ENCODE results near the gene PPARD. TPM values are rescaled to one million over a fixed set of nuclear protein-coding genes. Genes with fewer than 3 reads are reported as not detected.

PPARD gene
- polyA plus RNA-seq, 3 donors, result 1.2 to 22.0 (median 2.4) TPM

- no peak overlapping the region for H3K9ac ChIP-seq (ENCODE audit: insufficient read depth, low read length, poor library complexity, severe bottlenecking)
- peaks cover 23% of the 10 kb centered on the region in 2 donors for H3K4me1 ChIP-seq (ENCODE audit: control insufficient read depth in 1 of 2, insufficient read depth in 2 of 2, low read length in 2 of 2)
- peaks cover 1 to 5% (median 2%) of the 10 kb centered on the region in 3 donors for H3K27me3 Mint-ChIP-seq (ENCODE audit: low read depth in 3 of 3)
- H3K27me3 ChIP-seq (ENCODE audit: control insufficient read depth in 2 of 2, insufficient read depth in 2 of 2, low read length in 2 of 2), result no peaks in the 10 kb centered on the region
- no peak overlapping the region for H3K4me3 ChIP-seq (replicated peaks in 1 of 3; ENCODE audit: low read depth in 2 of 3, low read length in 3 of 3)
- no peaks in the 10 kb centered on the region for H3K79me2 ChIP-seq (ENCODE audit: insufficient read depth, low read length)
- peaks cover 22% of the 10 kb centered on the region for H3K4me1 Mint-ChIP-seq
- no peak overlapping the region for H3K4me3 Mint-ChIP-seq
- peaks cover 6% of the 10 kb centered on the region for H4K20me1 ChIP-seq (ENCODE audit: insufficient read depth, low read length)
- peaks cover 21 to 37% (median 32%) of the 10 kb centered on the region in 7 donors for H3K9me3 Mint-ChIP-seq
- intact Hi-C loops (cut with micrococcal nuclease), result no loop called here
- no peak overlapping the region for H3K27ac ChIP-seq (ENCODE audit: low read depth in 1 of 2, low read length in 2 of 2)
- no peak for TF ChIP-seq CTCF (IDR thresholded peaks at IDR 0.05)
- H2AFZ ChIP-seq (ENCODE audit: insufficient read depth, low read depth, low read length, poor library complexity, severe bottlenecking), result no peak overlapping the region
- no peak overlapping the region for H3K4me2 ChIP-seq (replicated peaks; ENCODE audit: extremely low read depth, low read length, poor library complexity, severe bottlenecking)
- H3K27ac Mint-ChIP-seq, result no peak overlapping the region
- WGBS (ENCODE audit: insufficient coverage), result 97% methylated on average over 5 of the region's 5 CpGs
- H3K36me3 ChIP-seq (replicated peaks in 1 of 2; ENCODE audit: control insufficient read depth in 1 of 2, insufficient read depth in 2 of 2, low read length in 2 of 2), result peaks cover 12 to 25% of the 10 kb centered on the region in 2 donors
- H3K9me3 ChIP-seq (replicated peaks in 1 of 2; ENCODE audit: control insufficient read depth in 1 of 2, insufficient read depth in 1 of 2, low read length in 2 of 2), result peaks cover 27 to 34% of the 10 kb centered on the region in 2 donors
- no peak for DNase-seq
- peaks cover 33 to 49% of the 10 kb centered on the region in 2 donors for H3K36me3 Mint-ChIP-seq
Observed at GRCh38 chr6:35427435-35427834, 85.1 kb downstream of the PPARD start.

GRCh38 chr6:35427851-35428321, 85.5 kb downstream of the PPARD start:
- H3K4me1 Mint-ChIP-seq, result peaks cover 22% of the 10 kb centered on the region
- Histone ChIP-seq H2AFZ (ENCODE audit: insufficient read depth, low read depth, low read length, poor library complexity, severe bottlenecking) (no peak overlapping the region), H3K4me2 (replicated peaks; ENCODE audit: extremely low read depth, low read length, poor library complexity, severe bottlenecking) (no peak overlapping the region), H3K27me3 (ENCODE audit: control insufficient read depth in 2 of 2, insufficient read depth in 2 of 2, low read length in 2 of 2) (no peaks in the 10 kb centered on the region), H3K79me2 (ENCODE audit: insufficient read depth, low read length) (no peaks in the 10 kb centered on the region), H3K36me3 (replicated peaks in 1 of 2; ENCODE audit: control insufficient read depth in 1 of 2, insufficient read depth in 2 of 2, low read length in 2 of 2) (peaks cover 10 to 21% of the 10 kb centered on the region in 2 donors), H3K9ac (ENCODE audit: insufficient read depth, low read length, poor library complexity, severe bottlenecking) (no peak overlapping the region), H3K9me3 (replicated peaks in 1 of 2; ENCODE audit: control insufficient read depth in 1 of 2, insufficient read depth in 1 of 2, low read length in 2 of 2) (peaks cover 27 to 34% of the 10 kb centered on the region in 2 donors), H3K27ac (ENCODE audit: low read depth in 1 of 2, low read length in 2 of 2) (no peak overlapping the region), H3K4me1 (ENCODE audit: control insufficient read depth in 1 of 2, insufficient read depth in 2 of 2, low read length in 2 of 2) (peaks cover 23% of the 10 kb centered on the region in 2 donors), H3K4me3 (replicated peaks in 1 of 3; ENCODE audit: low read depth in 2 of 3, low read length in 3 of 3) (no peak overlapping the region), H4K20me1 (ENCODE audit: insufficient read depth, low read length) (peaks cover 6% of the 10 kb centered on the region)
- no peak overlapping the region for H3K4me3 Mint-ChIP-seq
- no peak for TF ChIP-seq CTCF (IDR thresholded peaks at IDR 0.05)
- peaks cover 30 to 47% of the 10 kb centered on the region in 2 donors for H3K36me3 Mint-ChIP-seq
- H3K27ac Mint-ChIP-seq, result no peak overlapping the region
- intact Hi-C loops (cut with micrococcal nuclease), result no loop called here
- H3K27me3 Mint-ChIP-seq (ENCODE audit: low read depth in 3 of 3), result peaks cover 1 to 5% (median 2%) of the 10 kb centered on the region in 3 donors
- WGBS (ENCODE audit: insufficient coverage), result no CpG with 5 or more reads among the region's 9 CpGs
- H3K9me3 Mint-ChIP-seq, result peaks cover 21 to 37% (median 32%) of the 10 kb centered on the region in 7 donors
- DNase-seq, result no peak
